Stimulated activated CD4-positive, alpha-beta T cell treated with anti-CD3 and anti-CD28 coated beads, TNF-alpha, amount 100 ng/mL, for 4 hours (primary cell): ENCODE results near the gene TSPAN4.

Source experiments
- DNase-seq, 3 experiments: peaks; one replicate each; pipeline ENCODE4 v3.0.0-alpha.2; 2020; ENCODE audit warnings: low read depth in 3 of 3

Gene TSPAN4

GRCh38 chr11:823441-824291 is 19.0 kb upstream of the TSPAN4 start:
- DNase-seq, result no peak

DNA sequence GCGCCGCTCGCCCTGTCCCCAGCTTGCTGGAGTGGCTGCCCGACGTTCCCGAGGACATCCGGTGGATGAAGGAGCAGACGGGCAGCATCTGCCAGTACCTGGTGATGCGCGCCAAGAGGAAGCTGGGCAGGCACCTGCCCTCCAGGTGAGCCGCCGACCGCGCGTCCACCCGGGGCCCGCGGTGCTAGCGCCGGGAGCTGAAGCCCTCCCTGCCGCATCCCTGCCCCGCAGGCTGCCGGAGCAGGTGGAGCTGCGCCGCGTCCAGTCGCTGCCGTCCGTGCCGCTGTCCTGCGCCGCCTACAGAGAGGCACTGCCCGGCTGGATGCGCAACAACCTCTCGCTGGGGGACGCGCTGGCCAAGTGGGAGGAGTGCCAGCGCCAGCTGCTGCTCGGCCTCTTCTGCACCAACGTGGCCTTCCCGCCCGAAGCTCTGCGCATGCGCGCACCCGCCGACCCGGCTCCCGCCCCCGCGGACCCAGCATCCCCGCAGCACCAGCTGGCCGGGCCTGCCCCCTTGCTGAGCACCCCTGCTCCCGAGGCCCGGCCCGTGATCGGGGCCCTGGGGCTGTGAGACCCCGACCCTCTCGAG is 18.3 kb upstream of the TSPAN4 start:
- no peak for DNase-seq

DNA sequence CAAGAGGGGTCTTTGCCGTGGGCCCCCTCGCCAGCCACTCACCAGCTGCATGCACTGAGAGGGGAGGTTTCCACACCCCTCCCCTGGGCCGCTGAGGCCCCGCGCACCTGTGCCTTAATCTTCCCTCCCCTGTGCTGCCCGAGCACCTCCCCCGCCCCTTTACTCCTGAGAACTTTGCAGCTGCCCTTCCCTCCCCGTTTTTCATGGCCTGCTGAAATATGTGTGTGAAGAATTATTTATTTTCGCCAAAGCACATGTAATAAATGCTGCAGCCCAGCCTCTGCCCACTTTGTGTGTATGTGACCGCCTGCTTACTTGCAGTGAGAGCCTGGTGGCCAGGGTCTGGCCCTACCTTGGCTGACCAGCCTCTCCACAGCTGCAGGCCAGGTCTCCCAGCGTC is 17.7 kb upstream of the TSPAN4 start:
- DNase-seq, result no peak

DNA sequence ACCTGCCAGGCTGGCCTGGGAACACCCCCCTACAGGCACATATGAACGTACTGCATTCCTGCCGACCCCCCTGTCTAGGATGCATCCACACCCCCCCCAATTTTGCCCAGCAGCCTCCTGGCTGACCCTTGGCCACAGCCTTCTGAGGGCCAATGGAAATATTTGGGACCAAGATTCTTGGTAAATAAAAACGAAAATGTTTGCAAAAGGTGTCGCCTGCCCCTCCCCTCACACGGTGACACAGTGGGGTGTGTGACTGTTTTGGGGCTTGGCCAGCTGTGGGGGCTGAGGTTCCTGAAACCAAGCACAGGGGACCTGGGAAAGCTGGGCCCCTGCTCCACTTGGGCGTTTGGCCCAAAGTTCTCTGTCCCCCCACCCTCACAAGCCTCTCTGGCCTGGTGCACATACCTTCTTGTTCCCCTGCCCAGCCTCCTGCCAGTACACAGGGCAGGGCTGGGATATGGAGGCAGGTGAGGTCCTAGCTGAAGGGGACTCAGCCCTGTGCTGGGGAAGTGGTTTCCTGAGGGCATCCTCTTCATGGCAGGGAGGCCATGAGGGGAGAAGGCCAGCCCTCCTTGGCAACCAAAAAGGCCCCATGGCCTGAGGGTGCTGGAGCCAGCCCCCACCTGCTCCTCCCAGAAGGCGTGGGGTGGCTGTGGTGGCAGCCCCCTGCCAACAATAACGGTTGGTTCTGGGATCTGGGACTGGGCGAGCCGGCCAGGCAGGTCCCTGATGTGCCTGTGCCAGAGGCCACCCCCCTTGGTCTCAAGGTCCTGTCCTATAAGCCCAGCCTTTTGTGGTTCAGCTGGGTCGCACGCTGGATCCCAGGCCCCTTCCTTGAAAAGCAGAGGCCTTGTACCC is 17.1 kb upstream of the TSPAN4 start:
- DNase-seq, result no peak

DNA sequence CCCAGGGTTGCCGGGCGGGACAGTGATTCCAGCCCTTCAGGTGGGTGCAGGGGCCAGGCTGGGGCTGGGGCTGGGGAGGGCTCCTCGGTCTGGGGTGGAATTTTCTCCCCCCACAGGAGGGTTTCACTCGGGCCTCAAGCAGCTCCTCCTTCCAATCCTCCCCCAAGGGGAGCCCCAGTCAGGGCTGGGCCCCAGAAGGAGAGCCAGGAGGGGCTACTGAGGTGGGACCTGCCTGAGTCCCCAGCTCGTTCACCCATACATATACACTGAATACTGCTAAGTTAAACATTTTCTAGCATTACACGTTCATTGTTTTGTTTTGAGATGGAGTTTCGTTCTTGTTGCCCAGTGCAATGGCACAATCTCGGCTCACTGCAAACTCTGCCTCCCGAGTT is 16.4 kb upstream of the TSPAN4 start:
- no peak for DNase-seq

GRCh38 chr11:826836-827145 is 15.9 kb upstream of the TSPAN4 start:
- no peak for DNase-seq

DNA sequence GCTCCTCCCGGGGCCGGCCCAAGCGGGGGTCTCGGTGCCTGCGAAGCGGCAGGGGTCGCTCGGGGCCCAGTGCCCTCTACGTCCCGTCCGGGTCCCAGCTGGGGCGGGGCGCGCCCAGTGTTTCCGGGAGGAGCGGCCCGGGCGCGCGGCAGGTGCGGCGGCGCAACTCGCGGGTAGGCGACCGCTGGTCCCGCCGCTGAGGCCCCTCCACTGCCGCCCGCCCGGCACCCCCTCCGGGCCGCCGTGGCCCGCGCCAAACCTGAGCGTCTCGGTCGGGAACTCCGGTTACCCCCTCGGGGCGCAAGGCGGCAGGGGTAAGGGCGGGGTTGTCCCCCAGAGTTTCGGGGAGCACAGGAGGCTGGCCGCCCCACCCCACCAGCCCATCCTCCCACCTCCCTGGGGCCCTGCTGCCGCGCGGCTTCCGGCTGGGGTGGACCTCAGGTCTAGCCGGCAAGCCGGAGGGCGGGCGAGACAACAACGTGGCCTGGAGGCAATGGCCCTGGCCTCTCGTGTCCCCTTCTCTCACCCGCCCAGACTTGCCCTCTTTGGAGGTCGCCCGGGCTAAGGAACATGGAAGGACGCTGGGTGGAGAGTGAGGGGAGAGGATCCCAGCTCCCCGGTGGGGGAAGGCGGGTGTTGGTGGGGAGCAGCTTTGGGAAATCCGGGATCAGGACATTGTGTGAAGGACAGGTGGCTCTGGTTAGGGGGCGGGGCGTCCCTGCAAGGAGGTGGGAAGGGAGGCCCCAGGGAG is 15.3 kb upstream of the TSPAN4 start:
- DNase-seq, result no peak

DNA sequence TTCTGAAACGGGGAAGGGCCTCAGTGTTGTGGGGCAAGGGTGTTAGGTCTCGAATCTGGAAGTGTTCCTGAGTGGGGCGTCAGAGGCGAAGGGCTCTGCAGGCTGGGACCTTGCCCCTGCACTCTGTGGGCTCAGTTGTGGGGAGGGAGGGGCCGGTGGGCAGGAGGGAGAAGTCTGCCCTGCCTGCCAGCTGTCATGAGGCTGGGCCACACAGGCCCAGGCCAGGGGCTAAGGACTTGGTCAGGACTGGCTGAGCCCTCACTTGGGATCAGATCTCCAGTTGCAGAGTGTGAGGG is 14.8 kb upstream of the TSPAN4 start, which contains the start of gene CRACR2B:
Gene CRACR2B, plus strand, starts transcription at position 23 of the 296 bp plus-strand sequence. CDS start 689 bp downstream, outside the sequence.
- DNase-seq, result no peak

GRCh38 chr11:828506-829175 is 14.0 kb upstream of the TSPAN4 start:
- DNase-seq, result no peak

DNA sequence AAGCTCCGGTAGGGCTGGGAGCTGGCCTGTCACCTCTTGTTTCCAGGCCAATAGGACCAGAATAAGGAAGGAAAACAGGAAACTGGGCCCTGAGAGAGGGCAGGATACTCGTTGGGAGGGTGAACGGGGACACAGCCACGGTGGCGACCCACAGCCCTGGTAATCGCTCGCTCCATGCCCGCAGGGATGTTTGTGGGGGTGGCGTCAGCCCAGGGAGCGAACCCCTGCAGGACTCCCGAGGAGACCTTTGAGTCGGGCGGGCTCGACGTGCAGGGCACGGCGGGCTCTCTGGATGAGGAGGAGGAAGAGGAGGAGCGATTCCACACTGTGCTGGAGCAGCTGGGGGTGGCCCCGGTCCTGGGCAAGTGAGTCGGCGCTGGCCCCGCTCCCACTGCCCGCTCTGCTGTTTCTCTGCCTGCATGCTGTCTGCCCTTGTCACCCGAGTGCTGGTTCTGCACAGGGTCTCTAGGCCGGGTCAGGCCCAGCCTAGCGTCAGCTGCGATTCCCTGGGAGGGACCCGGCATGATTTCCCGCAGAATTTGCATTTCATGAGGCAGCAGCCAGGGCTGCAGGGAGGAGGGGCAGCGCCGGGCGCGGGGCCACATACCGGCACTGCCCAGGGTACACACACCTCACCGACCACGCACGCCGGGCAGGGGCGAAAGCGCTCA is 13.3 kb upstream of the TSPAN4 start:
- DNase-seq, result no peak

GRCh38 chr11:829847-830294 is 12.8 kb upstream of the TSPAN4 start:
- no peak for DNase-seq

GRCh38 chr11:830295-831117 is 12.1 kb upstream of the TSPAN4 start:
- no peak for DNase-seq

- no peak for DNase-seq
Measured at GRCh38 chr11:831118-831864, 11.4 kb upstream of the TSPAN4 start.

DNA sequence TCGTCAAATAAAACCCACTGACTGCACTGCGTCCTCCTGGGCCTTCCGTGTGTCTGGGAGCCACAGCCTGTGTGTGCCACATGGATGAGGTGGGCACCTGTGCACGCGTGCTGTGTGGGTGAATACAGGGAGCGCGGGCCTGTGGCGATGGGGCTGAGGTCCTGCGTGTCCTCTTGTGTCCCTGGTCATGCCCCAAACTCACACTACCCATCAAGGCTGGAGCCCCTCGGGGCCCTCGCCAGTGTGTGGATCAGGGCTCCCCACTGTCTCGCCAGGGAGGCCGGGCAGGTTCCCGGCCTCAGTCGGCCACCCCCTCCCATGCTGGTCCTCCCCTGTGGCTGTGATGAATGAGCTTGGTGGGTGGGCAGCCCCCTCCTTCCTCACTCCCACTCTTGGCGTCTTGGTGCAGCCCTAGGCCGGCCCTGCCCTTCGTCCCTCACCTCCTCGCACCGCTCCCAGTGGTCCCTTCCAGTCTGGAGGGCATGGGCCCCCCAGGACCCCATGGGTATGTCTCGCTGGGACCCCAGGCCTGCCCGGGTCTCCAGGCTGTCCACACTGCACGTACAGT is 10.6 kb upstream of the TSPAN4 start:
- no peak for DNase-seq

- DNase-seq, result peak in 2 of 3 experiments; percentile 35 to 42
Measured at GRCh38 chr11:832529-833113, 10.0 kb upstream of the TSPAN4 start, which contains the start of gene CD151. CD151 (plus strand) TSS chr11:832952; CDS start chr11:836070, 3,118 bp downstream.

GRCh38 chr11:833114-833791 is 9.4 kb upstream of the TSPAN4 start:
- DNase-seq, result no peak

DNA sequence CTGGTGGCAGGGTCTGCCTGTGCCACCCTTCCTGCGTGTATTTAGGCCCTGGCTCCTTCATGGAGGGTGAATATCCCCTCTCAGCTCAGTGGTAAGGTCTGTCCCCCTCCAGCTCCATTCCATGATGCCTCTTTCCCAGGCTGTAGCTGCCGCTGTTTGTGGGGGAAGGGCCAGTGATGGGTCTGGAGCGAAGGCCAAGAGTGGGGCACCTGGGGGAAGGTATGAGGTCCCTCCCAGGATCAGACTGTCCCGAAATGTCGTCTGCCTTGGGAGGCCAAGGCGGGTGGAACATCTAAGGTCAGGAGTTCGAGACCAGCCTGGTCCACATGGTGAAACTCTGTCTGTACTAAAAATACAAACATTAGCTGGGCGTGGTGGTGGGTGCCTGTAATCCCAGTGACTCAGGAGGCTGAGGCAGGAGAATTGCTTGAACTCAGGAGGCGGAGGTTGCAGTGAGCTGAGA is 8.8 kb upstream of the TSPAN4 start:
- no peak for DNase-seq
